ENCODE measurements around the gene MYT1. TPM values are rescaled to one million over a fixed set of nuclear protein-coding genes. Genes with fewer than 3 reads are reported as not detected.

Gene MYT1
- total and polyA plus RNA-seq, 9 of the 15 experiments (the other 6 are each of a cell fraction or from before 2014, with no cell fraction given): 0.02 to 0.12 (median 0.06) TPM; not detected in 4

DNA sequence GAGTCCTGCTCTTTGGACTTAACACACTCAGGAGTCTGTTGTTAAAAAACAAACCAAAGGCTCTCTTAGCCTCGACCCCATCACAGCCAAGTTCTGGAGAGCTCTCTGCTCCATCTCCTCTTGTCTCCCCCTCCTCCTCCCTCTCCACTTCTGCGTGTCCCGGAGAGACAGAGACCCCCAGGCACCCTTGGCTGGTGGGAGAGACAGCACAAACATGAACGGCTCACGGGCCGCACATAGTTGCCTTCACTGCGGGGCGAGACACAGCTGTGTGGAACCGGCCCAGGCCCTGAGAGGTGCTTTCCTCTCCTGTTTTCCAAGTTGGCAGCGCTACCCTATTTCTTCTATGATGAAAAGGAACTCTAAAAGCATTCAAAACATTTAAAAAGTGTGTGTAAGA, 23.3 kb upstream of the MYT1 start:
- Histone ChIP-seq H4K20me1 (replicated peaks; ENCODE audit: control insufficient read depth, insufficient read depth, low read length) (no peaks in the 10 kb centered on the region), H3K27me3 (ENCODE audit: control insufficient read depth in 2 of 2, insufficient read depth in 2 of 2, low read length in 2 of 2) (peaks cover 17 to 59% of the 10 kb centered on the region in 2 experiments; a peak in 4 of 5 replicates), H3K4me1 (replicated peaks in 1 of 2; ENCODE audit: control insufficient read depth in 2 of 2, insufficient read depth in 2 of 2, low read length in 2 of 2) (no peaks in the 10 kb centered on the region), H3K9ac (ENCODE audit: insufficient read depth in 1 of 2, low read depth in 2 of 2, low read length in 2 of 2) (no peak overlapping the region), H3K79me2 (ENCODE audit: control insufficient read depth, insufficient read depth, low read length) (no peaks in the 10 kb centered on the region), H3K9me3 (replicated peaks; ENCODE audit: control insufficient read depth, insufficient read depth, low read depth, low read length) (peaks cover 16% of the 10 kb centered on the region), H3K36me3 (ENCODE audit: control insufficient read depth, insufficient read depth, low read length) (no peaks in the 10 kb centered on the region), H2AFZ (ENCODE audit: low read depth, low read length) (no peak overlapping the region), H3K27ac (ENCODE audit: extremely low read depth, low read depth, low read length) (no peak overlapping the region), H3K4me2 (ENCODE audit: insufficient read depth, low read length) (no peak overlapping the region), H3K4me3 (no peak overlapping the region), H3K9me1 (ENCODE audit: control insufficient read depth, insufficient read depth, low read length) (no peaks in the 10 kb centered on the region)
- ATAC-seq (no peak), FAIRE-seq (no peak), DNase-seq (ENCODE audit: extremely low read depth in 1 of 4, low spot score in 3 of 4) (no peak)
- POLR2A ChIA-PET: interaction anchor here (0.6 to 1.1 kb wide), 3 partner anchors 11 to 19 kb away, joined by 3 read pairs; no protein-coding TSS in a partner anchor
- CTCF ChIA-PET (ENCODE audit: low intra/inter-chr PET ratio): no interaction called here
- in situ Hi-C loops (cut with MboI) (no loop called here), intact Hi-C loops (cut with micrococcal nuclease) (no loop called here)
- TF ChIP-seq POLR2A (conservative IDR thresholded peaks at IDR 0.05) (no peak), SMAD1 (IDR thresholded peaks at IDR 0.05; ENCODE audit: low read depth, low read length, partially characterized antibody) (no peak), NR3C1 (CRISPR knock-in tag; IDR thresholded peaks at IDR 0.05) (no peak), YBX1 (IDR thresholded peaks at IDR 0.05) (no peak), TARDBP (IDR thresholded peaks at IDR 0.05) (no peak), TBP (optimal IDR thresholded peaks at IDR 0.05; ENCODE audit: low read depth, low read length) (no peak)
- TF ChIP-seq, protein P1, sequence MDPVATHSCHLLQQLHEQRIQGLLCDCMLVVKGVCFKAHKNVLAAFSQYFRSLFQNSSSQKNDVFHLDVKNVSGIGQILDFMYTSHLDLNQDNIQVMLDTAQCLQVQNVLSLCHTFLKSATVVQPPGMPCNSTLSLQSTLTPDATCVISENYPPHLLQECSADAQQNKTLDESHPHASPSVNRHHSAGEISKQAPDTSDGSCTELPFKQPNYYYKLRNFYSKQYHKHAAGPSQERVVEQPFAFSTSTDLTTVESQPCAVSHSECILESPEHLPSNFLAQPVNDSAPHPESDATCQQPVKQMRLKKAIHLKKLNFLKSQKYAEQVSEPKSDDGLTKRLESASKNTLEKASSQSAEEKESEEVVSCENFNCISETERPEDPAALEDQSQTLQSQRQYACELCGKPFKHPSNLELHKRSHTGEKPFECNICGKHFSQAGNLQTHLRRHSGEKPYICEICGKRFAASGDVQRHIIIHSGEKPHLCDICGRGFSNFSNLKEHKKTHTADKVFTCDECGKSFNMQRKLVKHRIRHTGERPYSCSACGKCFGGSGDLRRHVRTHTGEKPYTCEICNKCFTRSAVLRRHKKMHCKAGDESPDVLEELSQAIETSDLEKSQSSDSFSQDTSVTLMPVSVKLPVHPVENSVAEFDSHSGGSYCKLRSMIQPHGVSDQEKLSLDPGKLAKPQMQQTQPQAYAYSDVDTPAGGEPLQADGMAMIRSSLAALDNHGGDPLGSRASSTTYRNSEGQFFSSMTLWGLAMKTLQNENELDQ (CRISPR knock-in tag; IDR thresholded peaks at IDR 0.05; ENCODE audit: borderline replicate concordance): no peak
- TF ChIP-seq, protein P2, sequence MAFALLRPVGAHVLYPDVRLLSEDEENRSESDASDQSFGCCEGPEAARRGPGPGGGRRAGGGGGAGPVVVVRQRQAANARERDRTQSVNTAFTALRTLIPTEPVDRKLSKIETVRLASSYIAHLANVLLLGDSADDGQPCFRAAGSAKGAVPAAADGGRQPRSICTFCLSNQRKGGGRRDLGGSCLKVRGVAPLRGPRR (CRISPR knock-in tag; IDR thresholded peaks at IDR 0.05): no peak
- no TSS peak for BruUV-seq (replicated peaks)
- WGBS (ENCODE audit: insufficient coverage, low coverage, missing lambda C conversion rate): 1% methylated on average over 10 of the region's 10 CpGs
